ENCODE measurements around the gene PCDHB1.
"Not testable (repeated sequence)": the region's sequence is repeated elsewhere in the genome, so short reads cannot be mapped to it uniquely, and the experiment has no call there.

The PCDHB1 gene

DNA sequence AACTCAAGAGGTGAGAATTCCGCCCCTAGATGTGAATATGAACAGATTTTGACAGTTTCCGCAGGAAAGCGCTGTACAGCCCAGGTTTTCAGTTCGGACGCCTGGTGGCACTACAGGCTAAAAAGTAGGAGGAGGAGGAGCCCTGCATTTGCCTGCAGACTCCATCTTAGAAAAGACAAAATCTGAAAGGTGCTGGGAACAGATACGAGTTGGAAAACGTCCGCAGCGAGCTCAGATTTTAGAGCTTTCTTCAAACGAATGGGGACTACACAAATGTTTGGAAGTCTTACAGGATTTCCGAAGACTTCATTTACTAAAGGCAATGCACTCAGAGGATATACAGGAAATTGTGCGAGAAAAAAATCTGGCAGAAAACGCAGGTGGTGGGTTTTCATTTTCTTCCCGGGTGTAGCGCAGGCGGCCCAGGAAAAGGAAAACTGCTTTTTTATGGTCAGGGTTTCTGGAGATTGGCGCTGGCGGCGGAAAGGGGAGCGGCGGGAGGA is 33.4 kb downstream of the PCDHB1 start:
- DNase-seq (ENCODE audit: low read depth in 2 of 2), result no peak

DNA sequence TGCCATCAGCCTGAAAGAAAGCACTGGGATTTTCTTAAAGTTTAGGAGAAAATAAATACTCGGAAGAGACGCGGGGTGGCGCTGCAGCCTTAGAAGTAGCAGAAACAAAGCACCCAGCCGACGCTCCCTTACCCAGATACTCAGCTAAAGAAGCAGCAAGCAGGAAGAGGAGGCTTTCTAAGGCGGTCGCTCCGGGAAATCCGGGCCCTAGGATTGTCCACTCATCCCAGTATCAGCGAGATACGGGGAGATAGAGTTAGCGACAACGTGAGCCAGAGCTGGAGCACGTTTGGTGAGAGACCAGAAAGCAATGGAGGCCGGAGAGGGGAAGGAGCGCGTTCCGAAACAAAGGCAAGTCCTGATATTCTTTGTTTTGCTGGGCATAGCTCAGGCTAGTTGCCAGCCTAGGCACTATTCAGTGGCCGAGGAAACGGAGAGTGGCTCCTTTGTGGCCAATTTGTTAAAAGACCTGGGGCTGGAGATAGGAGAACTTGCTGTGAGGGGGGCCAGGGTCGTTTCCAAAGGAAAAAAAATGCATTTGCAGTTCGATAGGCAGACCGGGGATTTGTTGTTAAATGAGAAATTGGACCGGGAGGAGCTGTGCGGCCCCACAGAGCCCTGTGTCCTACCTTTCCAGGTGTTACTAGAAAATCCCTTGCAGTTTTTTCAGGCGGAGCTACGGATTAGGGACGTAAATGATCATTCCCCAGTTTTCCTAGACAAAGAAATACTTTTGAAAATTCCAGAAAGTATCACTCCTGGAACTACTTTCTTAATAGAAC is 43.5 kb downstream of the PCDHB1 start, which contains the start of gene PCDHB2:
Gene PCDHB2, plus strand, starts transcription at position 135 of the 782 bp plus-strand sequence. Its CDS starts 176 bp downstream, at position 311.
- no peak for DNase-seq (ENCODE audit: low read depth in 2 of 2)

DNA sequence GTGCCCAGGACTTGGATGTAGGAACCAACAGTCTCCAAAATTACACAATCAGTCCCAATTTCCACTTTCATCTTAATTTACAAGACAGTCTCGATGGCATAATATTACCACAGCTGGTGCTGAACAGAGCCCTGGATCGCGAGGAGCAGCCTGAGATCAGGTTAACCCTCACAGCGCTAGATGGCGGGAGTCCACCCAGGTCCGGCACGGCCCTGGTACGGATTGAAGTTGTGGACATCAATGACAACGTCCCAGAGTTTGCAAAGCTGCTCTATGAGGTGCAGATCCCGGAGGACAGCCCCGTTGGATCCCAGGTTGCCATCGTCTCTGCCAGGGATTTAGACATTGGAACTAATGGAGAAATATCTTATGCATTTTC is 44.1 kb downstream of the PCDHB1 start:
- DNase-seq (ENCODE audit: low read depth in 2 of 2), result no peak

- DNase-seq (ENCODE audit: low read depth in 2 of 2), result not testable (repeated sequence)
Observed at GRCh38 chr5:141096181-141096580, 45.0 kb downstream of the PCDHB1 start.

DNA sequence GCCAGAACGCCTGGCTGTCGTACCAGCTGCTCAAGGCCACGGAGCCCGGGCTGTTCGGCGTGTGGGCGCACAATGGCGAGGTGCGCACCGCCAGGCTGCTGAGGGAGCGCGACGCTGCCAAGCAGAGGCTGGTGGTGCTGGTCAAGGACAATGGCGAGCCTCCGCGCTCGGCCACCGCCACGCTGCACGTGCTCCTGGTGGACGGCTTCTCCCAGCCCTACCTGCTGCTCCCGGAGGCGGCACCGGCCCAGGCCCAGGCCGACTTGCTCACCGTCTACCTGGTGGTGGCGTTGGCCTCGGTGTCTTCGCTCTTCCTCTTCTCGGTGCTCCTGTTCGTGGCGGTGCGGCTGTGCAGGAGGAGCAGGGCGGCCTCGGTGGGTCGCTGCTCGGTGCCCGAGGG is 45.4 kb downstream of the PCDHB1 start:
- DNase-seq (ENCODE audit: low read depth in 2 of 2), result not testable (repeated sequence)

DNA sequence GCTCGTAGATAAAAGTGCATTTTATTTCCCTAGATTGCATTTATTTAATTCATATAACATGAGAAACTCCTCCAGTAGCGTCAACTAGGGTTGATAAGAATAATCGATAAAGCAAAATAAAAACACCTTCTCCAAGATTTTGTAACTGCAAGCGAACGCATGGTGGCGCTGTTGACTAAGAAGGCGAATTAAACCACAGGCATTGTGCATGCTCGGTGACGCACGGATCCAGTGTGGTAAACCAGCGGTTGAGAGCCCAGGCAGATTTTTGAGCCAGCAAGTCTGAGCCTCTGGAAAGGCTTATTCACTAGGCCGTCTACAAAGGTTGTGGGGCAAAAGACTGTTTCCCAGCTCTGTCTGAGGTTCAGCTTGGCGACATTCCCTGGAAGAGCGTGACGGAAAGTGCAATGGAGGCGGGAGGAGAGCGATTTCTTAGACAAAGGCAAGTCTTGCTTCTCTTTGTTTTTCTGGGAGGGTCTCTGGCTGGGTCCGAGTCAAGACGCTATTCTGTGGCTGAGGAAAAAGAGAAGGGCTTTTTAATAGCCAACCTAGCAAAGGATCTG is 49.1 kb downstream of the PCDHB1 start, which contains the start of gene PCDHB3:
Gene PCDHB3, plus strand, starts transcription at position 231 of the 563 bp plus-strand sequence. Its CDS starts 177 bp downstream, at position 408.
- DNase-seq (ENCODE audit: low read depth in 2 of 2), result no peak

- no peak for DNase-seq (ENCODE audit: low read depth in 2 of 2)
Observed at GRCh38 chr5:141101059-141101458, 49.9 kb downstream of the PCDHB1 start.

DNA sequence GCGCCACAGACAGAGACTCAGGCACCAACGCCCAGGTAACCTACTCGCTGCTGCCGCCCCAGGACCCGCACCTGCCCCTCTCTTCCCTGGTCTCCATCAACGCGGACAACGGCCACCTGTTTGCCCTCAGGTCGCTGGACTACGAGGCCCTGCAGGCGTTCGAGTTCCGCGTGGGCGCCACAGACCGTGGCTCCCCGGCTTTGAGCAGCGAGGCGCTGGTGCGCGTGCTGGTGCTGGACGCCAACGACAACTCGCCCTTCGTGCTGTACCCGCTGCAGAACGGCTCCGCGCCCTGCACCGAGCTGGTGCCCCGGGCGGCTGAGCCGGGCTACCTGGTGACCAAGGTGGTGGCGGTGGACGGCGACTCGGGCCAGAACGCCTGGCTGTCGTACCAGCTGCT is 50.9 kb downstream of the PCDHB1 start:
- DNase-seq (ENCODE audit: low read depth in 2 of 2), result not testable (repeated sequence)

GRCh38 chr5:141102471-141102870 is 51.3 kb downstream of the PCDHB1 start:
- not testable (repeated sequence) for DNase-seq (ENCODE audit: low read depth in 2 of 2)

GRCh38 chr5:141105350-141105749 is 54.2 kb downstream of the PCDHB1 start:
- no peak for DNase-seq (ENCODE audit: low read depth in 2 of 2)
